ENCODE results near the gene CDKAL1. TPM values are rescaled to one million over a fixed set of nuclear protein-coding genes. Genes with fewer than 3 reads are reported as not detected.

CDKAL1 gene
- total RNA-seq, 1 donor = 20.0 TPM

- H3K4me3 ChIP-seq (ENCODE audit: low read depth, low read length) = no peak overlapping the region
- DNase-seq (ENCODE audit: low read depth) = no peak
- TF ChIP-seq CTCF (IDR thresholded peaks at IDR 0.05; ENCODE audit: insufficient read depth, low read length) = no peak
Observed at GRCh38 chr6:20866036-20866435, 331.8 kb downstream of the CDKAL1 start.

- H3K4me3 ChIP-seq (ENCODE audit: low read depth, low read length) = no peak overlapping the region
- DNase-seq (ENCODE audit: low read depth) = peak; percentile 27
- TF ChIP-seq CTCF (IDR thresholded peaks at IDR 0.05; ENCODE audit: insufficient read depth, low read length) = no peak
Observed at GRCh38 chr6:20866935-20867703, 332.9 kb downstream of the CDKAL1 start.

- no peak overlapping the region for H3K4me3 ChIP-seq (ENCODE audit: low read depth, low read length)
- DNase-seq (ENCODE audit: low read depth) = no peak
- no peak for TF ChIP-seq CTCF (IDR thresholded peaks at IDR 0.05; ENCODE audit: insufficient read depth, low read length)
Observed at GRCh38 chr6:20868397-20869096, 334.3 kb downstream of the CDKAL1 start.

GRCh38 chr6:20870021-20870420, 335.8 kb downstream of the CDKAL1 start:
- no peak for TF ChIP-seq CTCF (IDR thresholded peaks at IDR 0.05; ENCODE audit: insufficient read depth, low read length)

GRCh38 chr6:20870493-20870892, 336.2 kb downstream of the CDKAL1 start:
- H3K4me3 ChIP-seq (ENCODE audit: low read depth, low read length) = no peak overlapping the region
- TF ChIP-seq CTCF (IDR thresholded peaks at IDR 0.05; ENCODE audit: insufficient read depth, low read length) = no peak
- no peak for DNase-seq (ENCODE audit: low read depth)

More at GRCh38 chr6:20870021-20870420, 335.8 kb downstream of the CDKAL1 start:
- no peak overlapping the region for H3K4me3 ChIP-seq (ENCODE audit: low read depth, low read length)
- DNase-seq (ENCODE audit: low read depth) = no peak

- TF ChIP-seq CTCF (IDR thresholded peaks at IDR 0.05; ENCODE audit: insufficient read depth, low read length) = peak; percentile 25
- DNase-seq (ENCODE audit: low read depth) = peak; percentile 52
- no peak overlapping the region for H3K4me3 ChIP-seq (ENCODE audit: low read depth, low read length)
Observed at GRCh38 chr6:20873425-20874190, 339.4 kb downstream of the CDKAL1 start.
